ENCODE results near the gene ERC1.

ERC1 gene

DNA sequence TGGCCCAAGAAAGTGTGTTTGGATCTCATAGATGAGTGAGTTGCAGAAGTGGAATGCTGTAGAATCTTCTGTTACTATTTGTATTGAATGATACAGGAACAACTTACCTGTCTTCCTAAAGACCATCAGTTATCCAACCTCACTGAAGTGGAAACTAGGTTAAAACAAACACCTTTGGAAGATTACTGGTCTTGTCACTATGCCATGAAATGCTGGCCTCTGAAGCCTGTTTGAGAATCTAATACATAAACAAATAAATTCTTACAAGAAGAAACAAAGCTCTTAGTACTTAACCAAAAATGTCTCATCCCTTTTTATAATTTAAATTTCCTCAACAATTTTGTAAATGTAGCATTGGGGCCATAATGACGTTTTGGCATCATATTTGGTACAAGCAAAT lies 448.2 kb downstream of the ERC1 start:
- H3K36me3 ChIP-seq (replicated peaks; ENCODE audit: insufficient read depth, low read length) = no peaks in the 10 kb centered on the region
- no peak overlapping the region for H3K4me3 ChIP-seq (ENCODE audit: low read length)
- no peaks in the 10 kb centered on the region for H3K79me2 ChIP-seq (ENCODE audit: low read length)
- H4K20me1 ChIP-seq (ENCODE audit: insufficient read depth, low read length) = no peaks in the 10 kb centered on the region
- H3K9ac ChIP-seq (ENCODE audit: low read length) = no peak overlapping the region
- DNase-seq = no peak
- H3K9me2 ChIP-seq (replicated peaks; ENCODE audit: insufficient read depth, low read length) = no peaks in the 10 kb centered on the region
- no peaks in the 10 kb centered on the region for H3K27me3 ChIP-seq (replicated peaks; ENCODE audit: insufficient read depth, low read length)
- no peaks in the 10 kb centered on the region for H3K4me1 ChIP-seq (ENCODE audit: low read length)
- no peak overlapping the region for H2AFZ ChIP-seq (ENCODE audit: low read length)
- no peak overlapping the region for H3K4me2 ChIP-seq (ENCODE audit: low read depth, low read length)
- H3F3A ChIP-seq (ENCODE audit: insufficient read depth, low read length) = no peaks in the 10 kb centered on the region
- no peak overlapping the region for H3K27ac ChIP-seq (ENCODE audit: low read length)
- H3K9me3 ChIP-seq (replicated peaks; ENCODE audit: insufficient read depth, low read length) = no peaks in the 10 kb centered on the region
- TF ChIP-seq CTCF (IDR thresholded peaks at IDR 0.05; ENCODE audit: low read length) (no peak), EZH2phosphoT487 (IDR thresholded peaks at IDR 0.05; ENCODE audit: low read length) (no peak), EZH2 (optimal IDR thresholded peaks at IDR 0.05; ENCODE audit: low read depth, low read length) (no peak)

DNA sequence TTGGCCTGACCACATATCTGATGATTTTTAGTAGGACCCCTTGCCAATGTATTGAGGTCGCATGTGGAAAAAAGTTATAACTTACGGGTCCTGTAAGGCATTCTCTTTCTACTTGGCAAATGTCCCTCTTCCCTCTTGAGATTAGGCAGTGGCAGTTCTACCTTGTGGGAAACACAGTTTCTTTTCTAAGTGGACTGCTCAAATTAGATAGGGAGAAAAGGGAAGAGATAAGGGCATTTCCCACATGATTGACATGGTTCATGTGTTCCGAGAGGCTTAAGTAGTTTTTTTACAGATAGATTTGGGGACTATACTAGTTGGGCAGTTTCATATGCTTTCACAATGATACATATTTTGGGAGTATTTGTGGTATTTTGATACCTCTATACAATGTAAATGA lies 448.7 kb downstream of the ERC1 start:
- H3K27me3 ChIP-seq (replicated peaks; ENCODE audit: insufficient read depth, low read length) = no peaks in the 10 kb centered on the region
- no peak overlapping the region for H3K4me2 ChIP-seq (ENCODE audit: low read depth, low read length)
- TF ChIP-seq CTCF (IDR thresholded peaks at IDR 0.05; ENCODE audit: low read length) (no peak), EZH2phosphoT487 (IDR thresholded peaks at IDR 0.05; ENCODE audit: low read length) (no peak), EZH2 (optimal IDR thresholded peaks at IDR 0.05; ENCODE audit: low read depth, low read length) (no peak)
- no peaks in the 10 kb centered on the region for H3K9me2 ChIP-seq (replicated peaks; ENCODE audit: insufficient read depth, low read length)
- H3K36me3 ChIP-seq (replicated peaks; ENCODE audit: insufficient read depth, low read length) = no peaks in the 10 kb centered on the region
- no peaks in the 10 kb centered on the region for H4K20me1 ChIP-seq (ENCODE audit: insufficient read depth, low read length)
- H3K4me3 ChIP-seq (ENCODE audit: low read length) = no peak overlapping the region
- H2AFZ ChIP-seq (ENCODE audit: low read length) = no peak overlapping the region
- H3K4me1 ChIP-seq (ENCODE audit: low read length) = no peaks in the 10 kb centered on the region
- no peak overlapping the region for H3K27ac ChIP-seq (ENCODE audit: low read length)
- H3F3A ChIP-seq (ENCODE audit: insufficient read depth, low read length) = no peaks in the 10 kb centered on the region
- H3K9ac ChIP-seq (ENCODE audit: low read length) = no peak overlapping the region
- H3K9me3 ChIP-seq (replicated peaks; ENCODE audit: insufficient read depth, low read length) = no peaks in the 10 kb centered on the region
- DNase-seq = no peak
- no peaks in the 10 kb centered on the region for H3K79me2 ChIP-seq (ENCODE audit: low read length)

GRCh38 chr12:1443421-1444141 lies 452.6 kb downstream of the ERC1 start:
- H3K9ac ChIP-seq (ENCODE audit: low read length) = no peak overlapping the region
- no peaks in the 10 kb centered on the region for H3K4me1 ChIP-seq (ENCODE audit: low read length)
- H3K27me3 ChIP-seq (replicated peaks; ENCODE audit: insufficient read depth, low read length) = no peaks in the 10 kb centered on the region
- no peaks in the 10 kb centered on the region for H3F3A ChIP-seq (ENCODE audit: insufficient read depth, low read length)
- no peaks in the 10 kb centered on the region for H3K9me2 ChIP-seq (replicated peaks; ENCODE audit: insufficient read depth, low read length)
- no peaks in the 10 kb centered on the region for H3K79me2 ChIP-seq (ENCODE audit: low read length)
- H4K20me1 ChIP-seq (ENCODE audit: insufficient read depth, low read length) = no peaks in the 10 kb centered on the region
- no peak overlapping the region for H3K4me3 ChIP-seq (ENCODE audit: low read length)
- TF ChIP-seq EZH2phosphoT487 (IDR thresholded peaks at IDR 0.05; ENCODE audit: low read length) (no peak), EZH2 (optimal IDR thresholded peaks at IDR 0.05; ENCODE audit: low read depth, low read length) (no peak), CTCF (IDR thresholded peaks at IDR 0.05; ENCODE audit: low read length) (no peak)
- H3K36me3 ChIP-seq (replicated peaks; ENCODE audit: insufficient read depth, low read length) = no peaks in the 10 kb centered on the region
- H3K4me2 ChIP-seq (ENCODE audit: low read depth, low read length) = no peak overlapping the region
- no peak overlapping the region for H2AFZ ChIP-seq (ENCODE audit: low read length)
- DNase-seq = no peak
- H3K9me3 ChIP-seq (replicated peaks; ENCODE audit: insufficient read depth, low read length) = no peaks in the 10 kb centered on the region
- H3K27ac ChIP-seq (ENCODE audit: low read length) = no peak overlapping the region

All from MM.1S (cell line).